K562 (cell line): ENCODE measurements around the gene IMPA2. TPM values are rescaled to one million over a fixed set of nuclear protein-coding genes. Genes with fewer than 3 reads are reported as not detected.

ENCODE experiments used
- BHLHE40 ChIP-seq: IDR thresholded peaks from 2 replicates; pipeline ENCODE4 v1.6.1; 2011; ENCODE audit warnings: low read length, improper control_type of control experiment
- CCNT2 ChIP-seq: IDR thresholded peaks from 2 replicates; pipeline ENCODE4 v1.6.1; 2011; ENCODE audit warnings: borderline replicate concordance, low read depth, mild to moderate bottlenecking, moderate library complexity, mixed read lengths, low read length; ENCODE audit not compliant: insufficient read length; ENCODE audit errors: extremely low read depth
- DACH1 ChIP-seq: fragments of 450-650 bp; IDR thresholded peaks from 2 replicates; pipeline ENCODE4 v1.6.1; 2018; ENCODE audit not compliant: partially characterized antibody
- ETS2 ChIP-seq: IDR thresholded peaks from 2 replicates; pipeline ENCODE4 v1.6.1; 2016; ENCODE audit warnings: borderline replicate concordance, missing genetic modification characterization, mild to moderate bottlenecking, moderate library complexity, missing compliant biosample characterization; ENCODE audit not compliant: poor library complexity, severe bottlenecking
- EZH2 ChIP-seq: IDR thresholded peaks from 2 replicates; pipeline ENCODE4 v1.6.1; 2012; ENCODE audit warnings: low read depth, mild to moderate bottlenecking, inconsistent platforms, low read length, borderline replicate concordance
- FOXK2 ChIP-seq, 2 experiments: fragments of 450-650 bp; IDR thresholded peaks in 1 of 2; conservative IDR thresholded peaks in 1 of 2; 2 replicates each; pipeline ENCODE4 v1.6.1; 2016; ENCODE audit warnings: low read depth in 2 of 2, mild to moderate bottlenecking in 1 of 2
- FOXM1 ChIP-seq, 2 experiments: fragments of 450-650 bp in 1 of 2; sonication (generic) in 1 of 2; formaldehyde crosslinking in 1 of 2; IDR thresholded peaks; 2 replicates each; pipeline versions ENCODE4 v1.6.1 to v1.9.0; 2017 to 2022; ENCODE audit warnings: low read depth in 2 of 2, mild to moderate bottlenecking in 2 of 2, missing genetic modification reagents in 1 of 2, moderate library complexity in 1 of 2
- GATA2 ChIP-seq: sonication (generic); formaldehyde crosslinking; IDR thresholded peaks from 2 replicates; pipeline ENCODE4 v1.4.0; 2020; ENCODE audit warnings: mild to moderate bottlenecking, missing genetic modification reagents
- HDGF ChIP-seq: fragments of 450-650 bp; IDR thresholded peaks from 2 replicates; pipeline ENCODE4 v1.6.1; 2016
- IRF2 ChIP-seq: sonication (generic); formaldehyde crosslinking; IDR thresholded peaks from 2 replicates; pipeline ENCODE4 v1.8.1; 2022; ENCODE audit warnings: mild to moderate bottlenecking, missing genetic modification reagents
- KAT7 ChIP-seq: sonication (generic); formaldehyde crosslinking; IDR thresholded peaks from 2 replicates; pipeline ENCODE4 v1.8.0; 2022; ENCODE audit warnings: missing genetic modification reagents, mild to moderate bottlenecking, borderline replicate concordance
- KDM4B ChIP-seq, 2 experiments: fragments of 450-650 bp in 1 of 2; sonication (generic) in 1 of 2; IDR thresholded peaks; 2 replicates each; pipeline ENCODE4 v1.6.1; 2016 to 2017; ENCODE audit warnings: borderline replicate concordance in 2 of 2, antibody characterized with exemption in 1 of 2, low read depth in 1 of 2, mild to moderate bottlenecking in 1 of 2
- KHSRP ChIP-seq: fragments of 450-650 bp; IDR thresholded peaks from 2 replicates; pipeline ENCODE4 v1.6.1; 2017
- MTA3 ChIP-seq: fragments of 450-650 bp; formaldehyde crosslinking; IDR thresholded peaks from 2 replicates; pipeline ENCODE4 v1.6.1; 2017; ENCODE audit warnings: mild to moderate bottlenecking, borderline replicate concordance
- MXI1 ChIP-seq: IDR thresholded peaks from 2 replicates; pipeline ENCODE4 v1.6.1; 2011; ENCODE audit warnings: low read depth, mild to moderate bottlenecking, improper control_type of control experiment, low read length
- NEUROD1 ChIP-seq: fragments of 150-350 bp; IDR thresholded peaks from 2 replicates; pipeline ENCODE4 v1.6.1; 2014; ENCODE audit warnings: borderline replicate concordance, low read length, low read depth; ENCODE audit not compliant: partially characterized antibody
- NFIC ChIP-seq: fragments of 450-650 bp; IDR thresholded peaks from 2 replicates; pipeline ENCODE4 v1.6.1; 2017; ENCODE audit warnings: mild to moderate bottlenecking, inconsistent platforms
- NRF1 ChIP-seq, 2 experiments: fragments of 450-650 bp; IDR thresholded peaks in 1 of 2; conservative IDR thresholded peaks in 1 of 2; 2 replicates each; pipeline ENCODE4 v1.6.1; 2014; ENCODE audit warnings: mild to moderate bottlenecking in 2 of 2
- POLR2A ChIP-seq: fragments of 450-650 bp; conservative IDR thresholded peaks from 2 replicates; pipeline ENCODE4 v1.6.1; 2016
- RBM25 ChIP-seq: fragments of 200-400 bp; formaldehyde crosslinking; IDR thresholded peaks from 2 replicates; pipeline ENCODE4 v1.6.1; 2018; ENCODE audit warnings: low read length, low read depth, moderate library complexity; ENCODE audit not compliant: severe bottlenecking
- SAFB ChIP-seq: fragments of 200-400 bp; formaldehyde crosslinking; IDR thresholded peaks from 2 replicates; pipeline ENCODE4 v1.6.1; 2017; ENCODE audit warnings: low read depth, low read length, borderline replicate concordance
- SOX6 ChIP-seq: fragments of 450-650 bp; IDR thresholded peaks from 2 replicates; pipeline ENCODE4 v1.6.1; 2014; ENCODE audit warnings: mild to moderate bottlenecking
- SREBF2 ChIP-seq: sonication (generic); formaldehyde crosslinking; IDR thresholded peaks from 2 replicates; pipeline ENCODE4 v1.4.0; 2020; ENCODE audit warnings: mild to moderate bottlenecking, missing genetic modification reagents
- WHSC1 ChIP-seq: IDR thresholded peaks from one replicate; pipeline ENCODE4 v1.6.1; 2012; ENCODE audit warnings: low read length, control low read depth, inconsistent platforms
- XRCC3 ChIP-seq: fragments of 450-650 bp; IDR thresholded peaks from 2 replicates; pipeline ENCODE4 v1.6.1; 2017; ENCODE audit warnings: mild to moderate bottlenecking, moderate library complexity
- ZNF124 ChIP-seq: sonication (generic); formaldehyde crosslinking; IDR thresholded peaks from 2 replicates; pipeline ENCODE4 v1.8.1; 2022; ENCODE audit warnings: missing genetic modification reagents
- ZNF436 ChIP-seq: fragments of 250-450, 450-650 bp; sonication (Bioruptor Pico); formaldehyde crosslinking; IDR thresholded peaks from 2 replicates; pipeline ENCODE4 v1.7.0; 2020; ENCODE audit warnings: mild to moderate bottlenecking
- ZNF583 ChIP-seq: fragments of 250-450 bp; sonication (Bioruptor Pico); IDR thresholded peaks from 2 replicates; pipeline ENCODE4 v1.4.0; 2020
- ZNF717 ChIP-seq: fragments of 250-450 bp; sonication (Bioruptor Pico); IDR thresholded peaks from 2 replicates; pipeline ENCODE4 v1.5.0; 2021
- polyA plus RNA-seq, 8 experiments: library from polyadenylated mRNA; depleted of rRNA in 4 of 8; stranded (reverse) in 5 of 8; unstranded in 3 of 8; fragments of >200 nt; fragmentation: Nextera tagmentation in 2 of 8; fragmentation: Illumina TruSeq in 1 of 8; extraction: Ambion mirVana in 2 of 8; extraction: Trizol in 1 of 8; gene quantifications; 2 replicates each; pipeline versions ENCODE4 v1.2.1 to v1.2.3, GENCODE V29; 2011 to 2014; ENCODE audit warnings: inconsistent platforms in 1 of 8, missing spikeins in 1 of 8
- total RNA-seq, 7 experiments: library from RNA; depleted of rRNA in 6 of 7; stranded (reverse); fragments of >200 nt in 6 of 7; fragmentation: Illumina TruSeq in 2 of 7; extraction: Trizol in 2 of 7; gene quantifications; 2 replicates each; pipeline versions ENCODE4 v1.2.1 to v1.2.3, GENCODE V29; 2011 to 2021; ENCODE audit warnings: low replicate concordance in 1 of 7
- TF ChIP-seq, protein P1 (sequence below): fragments of 450-650 bp; IDR thresholded peaks from 2 replicates; pipeline ENCODE4 v1.6.1; 2016; ENCODE audit warnings: low read depth, mild to moderate bottlenecking, moderate library complexity
- TF ChIP-seq, protein P2 (sequence below): sonication (generic); IDR thresholded peaks from 2 replicates; pipeline ENCODE4 v1.6.1; 2016

IMPA2 gene
- total and polyA plus RNA-seq, 9 of the 15 experiments (the other 6 are each of a cell fraction or from before 2014, with no cell fraction given), result 0.62 to 11.3 (median 5.7) TPM

DNA sequence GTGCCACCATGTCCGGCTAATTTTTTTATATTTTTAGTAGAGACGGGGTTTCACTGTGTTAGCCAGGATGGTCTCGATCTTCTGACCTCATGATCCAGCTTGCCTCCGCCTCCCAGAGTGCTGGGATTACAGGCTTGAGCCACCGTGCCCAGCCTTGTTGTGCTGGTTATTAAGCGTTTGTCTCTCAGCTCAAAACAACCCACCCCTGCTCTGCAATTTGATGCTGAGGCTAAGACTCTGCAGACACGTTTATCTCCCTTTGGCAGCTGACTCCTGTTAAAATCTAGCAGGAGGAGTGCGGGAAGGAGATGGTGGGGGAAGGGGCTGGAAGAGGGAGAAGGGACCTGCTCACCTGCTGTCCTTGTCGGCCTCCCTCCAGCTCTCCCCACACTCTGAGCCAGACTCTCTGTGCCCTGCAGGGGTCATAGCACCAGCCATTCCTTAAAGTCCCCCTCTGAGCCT is 29.9 kb upstream of the IMPA2 start (continued):
- TF ChIP-seq KHSRP, result no peak
- no peak for TF ChIP-seq SAFB
- TF ChIP-seq ZNF583, result no peak
- TF ChIP-seq IRF2, result no peak
- no peak for TF ChIP-seq XRCC3
- no peak for TF ChIP-seq HDGF
- peak; percentile 66 for TF ChIP-seq NFIC
- no peak for TF ChIP-seq MXI1
- no peak for TF ChIP-seq ZNF717 (CRISPR knock-in tag)
- TF ChIP-seq GATA2, result 0 out of 2 replicates have a peak, but pooled peaks have one; percentile 33
- peak; percentile 81 for TF ChIP-seq SOX6
- TF ChIP-seq ZNF436 (CRISPR knock-in tag), result no peak
- no peak for TF ChIP-seq RBM25
- TF ChIP-seq NEUROD1, result no peak
- TF ChIP-seq SREBF2 (CRISPR knock-in tag), result no peak
- TF ChIP-seq, protein P1, sequence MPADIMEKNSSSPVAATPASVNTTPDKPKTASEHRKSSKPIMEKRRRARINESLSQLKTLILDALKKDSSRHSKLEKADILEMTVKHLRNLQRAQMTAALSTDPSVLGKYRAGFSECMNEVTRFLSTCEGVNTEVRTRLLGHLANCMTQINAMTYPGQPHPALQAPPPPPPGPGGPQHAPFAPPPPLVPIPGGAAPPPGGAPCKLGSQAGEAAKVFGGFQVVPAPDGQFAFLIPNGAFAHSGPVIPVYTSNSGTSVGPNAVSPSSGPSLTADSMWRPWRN, result 0 out of 2 replicates have a peak, but pooled peaks have one; percentile 21
- peak; percentile 38 for TF ChIP-seq DACH1
- 0 out of 4 replicates have a peak, but pooled peaks of 1 of the 2 experiments have one; percentile 22 for TF ChIP-seq NRF1 (conservative IDR thresholded peaks at IDR 0.05 in 1 of 2, IDR thresholded peaks at IDR 0.05 in 1 of 2)
- TF ChIP-seq KDM4B (IDR thresholded peaks at IDR 0.05; ENCODE audit: borderline replicate concordance in 2 of 2, low read depth in 1 of 2), result no peak
- TF ChIP-seq EZH2, result no peak
- peak; percentile 57; the same call in 1 of the 2 replicates for TF ChIP-seq FOXM1 (IDR thresholded peaks at IDR 0.05; ENCODE audit: low read depth)
- TF ChIP-seq FOXM1 (CRISPR knock-in tag; IDR thresholded peaks at IDR 0.05; ENCODE audit: low read depth), result no peak
- TF ChIP-seq ZNF124 (CRISPR knock-in tag), result no peak
- TF ChIP-seq MTA3, result 0 out of 2 replicates have a peak, but pooled peaks have one; percentile 40
- TF ChIP-seq BHLHE40, result peak; percentile 83
- no peak for TF ChIP-seq CCNT2
- no peak for TF ChIP-seq ETS2 (tag)
- TF ChIP-seq FOXK2 (conservative IDR thresholded peaks at IDR 0.05 in 1 of 2, IDR thresholded peaks at IDR 0.05 in 1 of 2; ENCODE audit: low read depth in 2 of 2), result peak; percentile 57 to 67
- TF ChIP-seq WHSC1, result no peak
- no peak for TF ChIP-seq KAT7 (CRISPR knock-in tag)
- no peak for TF ChIP-seq POLR2A
- TF ChIP-seq, protein P2, sequence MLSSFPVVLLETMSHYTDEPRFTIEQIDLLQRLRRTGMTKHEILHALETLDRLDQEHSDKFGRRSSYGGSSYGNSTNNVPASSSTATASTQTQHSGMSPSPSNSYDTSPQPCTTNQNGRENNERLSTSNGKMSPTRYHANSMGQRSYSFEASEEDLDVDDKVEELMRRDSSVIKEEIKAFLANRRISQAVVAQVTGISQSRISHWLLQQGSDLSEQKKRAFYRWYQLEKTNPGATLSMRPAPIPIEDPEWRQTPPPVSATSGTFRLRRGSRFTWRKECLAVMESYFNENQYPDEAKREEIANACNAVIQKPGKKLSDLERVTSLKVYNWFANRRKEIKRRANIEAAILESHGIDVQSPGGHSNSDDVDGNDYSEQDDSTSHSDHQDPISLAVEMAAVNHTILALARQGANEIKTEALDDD, result no peak
